Smooth muscle cell (in vitro differentiated cells): ENCODE results near the gene SLC34A2. TPM values are rescaled to one million over a fixed set of nuclear protein-coding genes. Genes with fewer than 3 reads are reported as not detected.

ENCODE experiments used
- DNase-seq: peaks from one replicate; lab custom pipeline; 2025; ENCODE audit not compliant: unreplicated experiment; lab: John Stamatoyannopoulos, UW
- H2AFZ ChIP-seq: fragments of 200-600 bp; sonication (generic); 2 replicates; pipeline ENCODE4 v1.6.0; 2016; ENCODE audit warnings: antibody characterized with exemption, low read depth, mild to moderate bottlenecking
- H3F3A ChIP-seq: fragments of 200-600 bp; sonication (generic); 2 replicates; pipeline ENCODE4 v1.6.0; 2017; ENCODE audit warnings: antibody characterized with exemption, low read depth
- H3K27ac ChIP-seq: fragments of 200-600 bp; sonication (generic); 2 replicates; pipeline ENCODE4 v1.5.1; 2016; ENCODE audit warnings: low read depth, mild to moderate bottlenecking
- H3K27me3 ChIP-seq: fragments of 200-600 bp; sonication (generic); 2 replicates; pipeline ENCODE4 v1.6.1; 2016; ENCODE audit warnings: low read depth, mild to moderate bottlenecking
- H3K36me3 ChIP-seq: fragments of 200-600 bp; sonication (generic); 2 replicates; pipeline ENCODE4 v1.5.1; 2016; ENCODE audit warnings: low read depth
- H3K4me1 ChIP-seq: fragments of 200-600 bp; sonication (generic); 2 replicates; pipeline ENCODE4 v1.5.1; 2016; ENCODE audit warnings: low read depth
- H3K4me2 ChIP-seq: fragments of 200-600 bp; sonication (generic); 2 replicates; pipeline ENCODE4 v1.6.0; 2016; ENCODE audit warnings: mild to moderate bottlenecking
- H3K4me3 ChIP-seq: fragments of 200-600 bp; sonication (generic); 2 replicates; pipeline ENCODE4 v1.5.1; 2016; ENCODE audit warnings: mild to moderate bottlenecking
- H3K79me2 ChIP-seq: fragments of 200-600 bp; sonication (generic); 2 replicates; pipeline ENCODE4 v1.6.0; 2016; ENCODE audit warnings: low read depth, mild to moderate bottlenecking
- H3K9ac ChIP-seq: fragments of 200-600 bp; sonication (generic); 2 replicates; pipeline ENCODE4 v1.6.0; 2016; ENCODE audit warnings: low read depth
- H3K9me3 ChIP-seq: fragments of 200-600 bp; sonication (generic); replicated peaks from 2 replicates; pipeline ENCODE4 v1.5.1; 2016; ENCODE audit warnings: low read depth
- H4K20me1 ChIP-seq: fragments of 200-600 bp; sonication (generic); 2 replicates; pipeline ENCODE4 v1.6.0; 2016; ENCODE audit warnings: low read depth
- CTCF ChIP-seq: fragments of 200-600 bp; sonication (generic); IDR thresholded peaks from 2 replicates; pipeline ENCODE4 v1.5.1; 2017; ENCODE audit warnings: borderline replicate concordance, mild to moderate bottlenecking, antibody characterized with exemption; ENCODE audit not compliant: insufficient read depth, poor library complexity, severe bottlenecking
- WGBS: methylation state at CpG from one replicate; pipeline ENCODE4 v1.1.7; 2016; ENCODE audit warnings: low lambda C conversion rate; 5-methylcytosine and 5-hydroxymethylcytosine counted together
- polyA plus RNA-seq: library from polyadenylated mRNA; unstranded; fragments of >200 nt; fragmentation: Nextera tagmentation; extraction: Ambion mirVana; gene quantifications from 2 replicates; pipeline ENCODE4 v1.2.1, GENCODE V29; 2016
- total RNA-seq: library from RNA; depleted of rRNA; stranded (reverse); fragments of >200 nt; gene quantifications from 2 replicates; pipeline ENCODE4 v1.2.3, GENCODE V29; 2014

The SLC34A2 gene
- total and polyA plus RNA-seq, 2 experiments from 2014 or later, result 0.49 TPM; not detected in 1

- Histone ChIP-seq H3K9ac (no peak overlapping the region), H3K27me3 (peaks cover 4% of the 10 kb centered on the region), H3K79me2 (no peaks in the 10 kb centered on the region), H4K20me1 (no peaks in the 10 kb centered on the region), H3K36me3 (no peaks in the 10 kb centered on the region), H3K4me1 (no peaks in the 10 kb centered on the region), H3K9me3 (no peaks in the 10 kb centered on the region), H2AFZ (no peak overlapping the region), H3K27ac (no peak overlapping the region), H3K4me2 (no peak overlapping the region), H3K4me3 (no peak overlapping the region), H3F3A (no peaks in the 10 kb centered on the region)
- 94% methylated on average over 10 of the region's 10 CpGs for WGBS
- DNase-seq, result no peak
- no peak for TF ChIP-seq CTCF
Observed at GRCh38 chr4:25674386-25674785, 18.7 kb downstream of the SLC34A2 start.

- no peak for TF ChIP-seq CTCF
- WGBS, result 95% methylated on average over 30 of the region's 30 CpGs
Observed at GRCh38 chr4:25676221-25676620, 20.6 kb downstream of the SLC34A2 start.

GRCh38 chr4:25677157-25677556, 21.5 kb downstream of the SLC34A2 start:
- Histone ChIP-seq H3K36me3 (no peaks in the 10 kb centered on the region), H3F3A (no peaks in the 10 kb centered on the region), H3K27ac (no peak overlapping the region), H3K4me2 (no peak overlapping the region), H3K79me2 (no peaks in the 10 kb centered on the region), H3K4me1 (no peaks in the 10 kb centered on the region), H4K20me1 (no peaks in the 10 kb centered on the region), H3K4me3 (no peak overlapping the region), H3K9ac (no peak overlapping the region), H2AFZ (no peak overlapping the region), H3K9me3 (no peaks in the 10 kb centered on the region), H3K27me3 (no peaks in the 10 kb centered on the region)
- 93% methylated on average over 3 of the region's 3 CpGs for WGBS
- DNase-seq, result no peak
- no peak for TF ChIP-seq CTCF

More at GRCh38 chr4:25676221-25676620, 20.6 kb downstream of the SLC34A2 start:
- Histone ChIP-seq H3K27ac (no peak overlapping the region), H2AFZ (no peak overlapping the region), H3K4me1 (no peaks in the 10 kb centered on the region), H3F3A (no peaks in the 10 kb centered on the region), H3K9ac (no peak overlapping the region), H3K36me3 (no peaks in the 10 kb centered on the region), H3K79me2 (no peaks in the 10 kb centered on the region), H3K4me2 (no peak overlapping the region), H3K9me3 (no peaks in the 10 kb centered on the region), H4K20me1 (no peaks in the 10 kb centered on the region), H3K27me3 (no peaks in the 10 kb centered on the region), H3K4me3 (no peak overlapping the region)
- no peak for DNase-seq

- H3K4me1 ChIP-seq, result no peaks in the 10 kb centered on the region
- DNase-seq, result no peak
- H3K36me3 ChIP-seq, result no peaks in the 10 kb centered on the region
- H3F3A ChIP-seq, result no peaks in the 10 kb centered on the region
- no peak overlapping the region for H2AFZ ChIP-seq
- no peak overlapping the region for H3K9ac ChIP-seq
- H3K79me2 ChIP-seq, result no peaks in the 10 kb centered on the region
- H3K9me3 ChIP-seq, result no peaks in the 10 kb centered on the region
- H3K27ac ChIP-seq, result no peak overlapping the region
- no peaks in the 10 kb centered on the region for H3K27me3 ChIP-seq
- H4K20me1 ChIP-seq, result no peaks in the 10 kb centered on the region
- no peak for TF ChIP-seq CTCF
- 80% methylated on average over 5 of the region's 5 CpGs for WGBS
- no peak overlapping the region for H3K4me2 ChIP-seq
- H3K4me3 ChIP-seq, result no peak overlapping the region
Observed at GRCh38 chr4:25677943-25678342, 22.3 kb downstream of the SLC34A2 start.
